Loucy (cell line): ENCODE data around the gene UBE2F.

ENCODE experiments used
- EZH2phosphoT487 ChIP-seq: fragments of 200-600 bp; IDR thresholded peaks from 2 replicates; pipeline ENCODE4 v1.6.1; 2018; ENCODE audit warnings: antibody characterized with exemption, mild to moderate bottlenecking, moderate library complexity, borderline replicate concordance
- TF ChIP-seq, protein P1 (sequence below): fragments of 200-600 bp; sonication (generic); conservative IDR thresholded peaks from 2 replicates; pipeline ENCODE4 v1.5.1; 2014; ENCODE audit warnings: mild to moderate bottlenecking, antibody characterized with exemption, low read length

DNA sequence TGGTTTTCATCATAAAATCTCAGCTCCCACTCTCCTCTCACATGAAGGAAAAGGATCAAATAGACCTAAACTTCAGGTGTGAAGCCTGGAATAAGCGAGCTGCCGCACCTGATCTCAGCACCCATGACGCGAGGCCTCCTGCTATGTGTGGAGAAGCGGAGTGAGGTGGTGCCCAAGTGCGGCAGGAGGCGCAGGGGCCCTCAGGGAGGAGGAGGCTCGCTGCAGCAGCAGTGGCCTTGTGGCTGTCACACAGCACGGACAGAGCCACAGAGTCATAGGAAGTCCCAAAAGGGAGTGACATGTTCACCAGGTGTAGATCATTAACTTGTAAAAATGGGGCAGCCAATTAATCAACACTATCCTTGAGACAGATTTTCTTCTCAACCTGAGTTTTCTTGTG, 103.1 kb downstream of the UBE2F start:
- TF ChIP-seq, protein P1, sequence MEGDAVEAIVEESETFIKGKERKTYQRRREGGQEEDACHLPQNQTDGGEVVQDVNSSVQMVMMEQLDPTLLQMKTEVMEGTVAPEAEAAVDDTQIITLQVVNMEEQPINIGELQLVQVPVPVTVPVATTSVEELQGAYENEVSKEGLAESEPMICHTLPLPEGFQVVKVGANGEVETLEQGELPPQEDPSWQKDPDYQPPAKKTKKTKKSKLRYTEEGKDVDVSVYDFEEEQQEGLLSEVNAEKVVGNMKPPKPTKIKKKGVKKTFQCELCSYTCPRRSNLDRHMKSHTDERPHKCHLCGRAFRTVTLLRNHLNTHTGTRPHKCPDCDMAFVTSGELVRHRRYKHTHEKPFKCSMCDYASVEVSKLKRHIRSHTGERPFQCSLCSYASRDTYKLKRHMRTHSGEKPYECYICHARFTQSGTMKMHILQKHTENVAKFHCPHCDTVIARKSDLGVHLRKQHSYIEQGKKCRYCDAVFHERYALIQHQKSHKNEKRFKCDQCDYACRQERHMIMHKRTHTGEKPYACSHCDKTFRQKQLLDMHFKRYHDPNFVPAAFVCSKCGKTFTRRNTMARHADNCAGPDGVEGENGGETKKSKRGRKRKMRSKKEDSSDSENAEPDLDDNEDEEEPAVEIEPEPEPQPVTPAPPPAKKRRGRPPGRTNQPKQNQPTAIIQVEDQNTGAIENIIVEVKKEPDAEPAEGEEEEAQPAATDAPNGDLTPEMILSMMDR = no peak
- TF ChIP-seq EZH2phosphoT487 = no peak
